ENCODE data around the gene CIB2.

GRCh38 chr15:78059110-78059839 lies 72.0 kb downstream of the CIB2 start:
- TF ChIP-seq CTCF (IDR thresholded peaks at IDR 0.05) = no peak
- no peak for TF ChIP-seq POLR2A (IDR thresholded peaks at IDR 0.05)

All from Peyer's patch (tissue), 4 donors.